Heart left ventricle (tissue), 16 donors: Measurements from ENCODE around the gene EPB41L2. TPM values are rescaled to one million over a fixed set of nuclear protein-coding genes. Genes with fewer than 3 reads are reported as not detected.

Experiments
- ATAC-seq, 4 donors: fragments of 200-7000 bp; cut with Tn5 transposase; one replicate each; pipeline ENCODE4 v1.9.1; 2020 to 2022; ENCODE audit warnings: moderate library complexity in 4 of 4, mild to moderate bottlenecking in 3 of 4, moderate number of reproducible peaks in 1 of 4
- DNase-seq, 5 donors: peaks; one replicate each; pipeline ENCODE4 v3.0.0-alpha.2; 2020
- H3K27ac ChIP-seq, 12 donors: fragments of 200-600 bp; sonication (generic) in 4 of 12; one replicate each; pipeline versions ENCODE4 v1.5.0 to v1.8.0; 2016 to 2022; ENCODE audit warnings: mild to moderate bottlenecking in 2 of 12
- H3K27me3 ChIP-seq, 9 donors: fragments of 200-600 bp; sonication (generic) in 2 of 9; one replicate each; pipeline versions ENCODE4 v1.5.1 to v1.8.0; 2016 to 2022; ENCODE audit warnings: mild to moderate bottlenecking in 3 of 9
- H3K36me3 ChIP-seq, 9 donors: fragments of 200-600 bp; sonication (generic) in 2 of 9; one replicate each; pipeline versions ENCODE4 v1.5.0 to v1.8.0; 2018 to 2022; ENCODE audit warnings: mild to moderate bottlenecking in 2 of 9
- H3K4me1 ChIP-seq, 12 donors: fragments of 200-600 bp; sonication (generic) in 4 of 12; one replicate each; pipeline versions ENCODE4 v1.5.0 to v1.8.0; 2016 to 2022; ENCODE audit warnings: mild to moderate bottlenecking in 3 of 12
- H3K4me3 ChIP-seq, 12 donors: fragments of 200-600 bp; sonication (generic) in 4 of 12; one replicate each; pipeline versions ENCODE4 v1.5.0 to v1.8.0; 2017 to 2022; ENCODE audit warnings: mild to moderate bottlenecking in 9 of 12, moderate library complexity in 4 of 12
- H3K9me3 ChIP-seq, 12 donors: fragments of 200-600 bp; sonication (generic) in 4 of 12; one replicate each; pipeline versions ENCODE4 v1.5.0 to v1.8.0; 2016 to 2022; ENCODE audit warnings: mild to moderate bottlenecking in 1 of 12
- CTCF ChIP-seq, 12 donors: fragments of 200-600 bp; sonication (generic) in 4 of 12; IDR thresholded peaks; one replicate each; pipeline versions ENCODE4 v1.5.0 to v1.8.0; 2018 to 2022; ENCODE audit warnings: antibody characterized with exemption in 12 of 12, mild to moderate bottlenecking in 5 of 12
- POLR2A ChIP-seq, 2 donors: fragments of 450-650 bp; IDR thresholded peaks; one replicate each; pipeline ENCODE4 v1.6.1; 2017; ENCODE audit warnings: antibody characterized with exemption in 2 of 2, mild to moderate bottlenecking in 2 of 2, moderate library complexity in 2 of 2
- WGBS, 4 donors: extraction: QIAGEN DNeasy Blood & Tissue Kit in 2 of 4; methylation state at CpG; one replicate each; pipeline versions ENCODE4 v1.1.5 to v1.1.7; 2013 to 2018; 5-methylcytosine and 5-hydroxymethylcytosine counted together
- intact Hi-C, 10 donors: fragments of 100-400 bp; cut with DNase I; formaldehyde crosslinking; loops; one replicate each; pipeline versions ENCODE4 v1.11.1 to v1.14.2; 2022
- polyA plus RNA-seq, 2 donors: library from polyadenylated mRNA; stranded (reverse); fragments of 200-250 nt; gene quantifications; one replicate each; pipeline ENCODE4 v1.2.3, GENCODE V29; 2013
- total RNA-seq, 9 donors: library from RNA; depleted of rRNA in 2 of 9; stranded (reverse); fragments of >200 nt in 2 of 9; fragmentation: NEBNext Ultra II Directional in 3 of 9; extraction: Animal tissue kit (Norgen Biotek cat#: 25700) in 3 of 9; gene quantifications; one replicate each; pipeline versions ENCODE4 v1.1.0 to v1.2.4, GENCODE V29; 2016 to 2023
- donor health status: ischemic (EF 13 %, LVEDD 7.1; RV severe dilation, severe dysfunction).
- donor health status: healthy with polysubstance abuse.
- donor health status: DM: no; HTN: yes; CAD: no.
- donor health status: DM: no; HTN: no; CAD: no.
- donor health status: ischemic (EF 25% LVEDD 6.9; RV normal size, moderate dysfunction).
- donor health status: ischemic (EF 25% LVEDD 5.7; RV mildly dilated, moderate dysfunction).
- donor health status: healthy.
- donor health status: DM: yes; HTN: yes; CAD: no.
- donor health status: ischemic (EF 35%, LVEDD 5.7; RV mildly dilated, moderate dysfunction).
- donor health status: nonischemic (EF 11% LVEDD 7.7; RV severe dilation, severe dysfunction).
- donor health status: DM: yes; HTN: yes; CAD: no.
- donor health status: PGD.
- donor health status: ischemic (EF 29% LVEDD 5.4; RV normal size, mild dysfunction).
- donor health status: nonischemic (EF 23%, LVEDD 6.1; RV moderate dilation, normal function).

The EPB41L2 gene
- total and polyA plus RNA-seq, 11 donors = 21.3 to 115 (median 51.9) TPM

GRCh38 chr6:131065824-131066171, 2.8 kb upstream of the EPB41L2 start:
- no peak for TF ChIP-seq POLR2A (IDR thresholded peaks at IDR 0.05)
- no peak for TF ChIP-seq CTCF (IDR thresholded peaks at IDR 0.05)
- no peaks in the 10 kb centered on the region for H3K27me3 ChIP-seq
- ATAC-seq (no peak), DNase-seq (no peak)
- peaks cover 0 to 24% (median 10%) of the 10 kb centered on the region in 12 donors for H3K4me1 ChIP-seq
- H3K36me3 ChIP-seq = no peaks in the 10 kb centered on the region
- peaks cover 0 to 7% (median 0%) of the 10 kb centered on the region in 12 donors for H3K9me3 ChIP-seq
- H3K4me3 ChIP-seq = no peak overlapping the region
- H3K27ac ChIP-seq = no peak overlapping the region
- intact Hi-C loops = loop anchor here in 6 of 10 donors (5.0 to 10.0 kb wide), 5 partner anchors 49 to 178 kb away; no protein-coding TSS in a partner anchor

GRCh38 chr6:131065112-131065823, 2.2 kb upstream of the EPB41L2 start:
- Histone ChIP-seq H3K4me1 (peaks cover 0 to 27% (median 11%) of the 10 kb centered on the region in 12 donors), H3K36me3 (no peaks in the 10 kb centered on the region), H3K9me3 (peaks cover 0 to 4% (median 0%) of the 10 kb centered on the region in 12 donors), H3K27me3 (no peaks in the 10 kb centered on the region), H3K27ac (no peak overlapping the region), H3K4me3 (no peak overlapping the region)
- 89 to 96% (median 94%) methylated on average over 4 of the region's 4 CpGs for WGBS, 4 donors
- TF ChIP-seq CTCF (IDR thresholded peaks at IDR 0.05) (no peak), POLR2A (IDR thresholded peaks at IDR 0.05) (no peak)
- intact Hi-C loops = loop anchor here in 6 of 10 donors (5.0 to 10.0 kb wide), 5 partner anchors 50 to 178 kb away; no protein-coding TSS in a partner anchor
- no peak for DNase-seq
- no peak for ATAC-seq

GRCh38 chr6:131063764-131064272, 773 bp upstream of the EPB41L2 start:
- H3K36me3 ChIP-seq = no peaks in the 10 kb centered on the region
- intact Hi-C loops = loop anchor here in 6 of 10 donors (2.0 to 10.0 kb wide), 12 partner anchors 37 to 179 kb away; no protein-coding TSS in a partner anchor
- DNase-seq (peak in 2 of 5 donors; percentile 30 to 36), ATAC-seq (no peak)
- H3K9me3 ChIP-seq = no peaks in the 10 kb centered on the region
- no peaks in the 10 kb centered on the region for H3K27me3 ChIP-seq
- 32 to 44% (median 37%) methylated on average over 8 of the region's 8 CpGs for WGBS, 4 donors
- TF ChIP-seq POLR2A (IDR thresholded peaks at IDR 0.05) = no peak
- no peak for TF ChIP-seq CTCF (IDR thresholded peaks at IDR 0.05)
- H3K4me3 ChIP-seq = peak overlapping the region; percentile 57 to 99 (median 90)
- peaks cover 0 to 31% (median 11%) of the 10 kb centered on the region in 12 donors for H3K4me1 ChIP-seq
- H3K27ac ChIP-seq = peak overlapping the region; percentile 37 to 94 (median 86)
